GM23338 (cell line): ENCODE data around the gene DNAJC4.

Experiments
- CTCF ChIP-seq, 2 experiments: fragments of 200-600 bp in 1 of 2; sonication (generic) in 1 of 2; conservative IDR thresholded peaks; 2 replicates each; pipeline versions ENCODE4 v1.5.1 to v1.6.1; 2016 to 2017; ENCODE audit warnings: antibody characterized with exemption in 2 of 2, low read depth in 2 of 2, mild to moderate bottlenecking in 2 of 2, moderate library complexity in 1 of 2
- EZH2 ChIP-seq: fragments of 200-600 bp; sonication (generic); IDR thresholded peaks from one replicate; pipeline ENCODE4 v1.8.0; 2017; ENCODE audit warnings: antibody characterized with exemption, mild to moderate bottlenecking, low read depth; ENCODE audit not compliant: unreplicated experiment
- POLR2AphosphoS5 ChIP-seq: IDR thresholded peaks from 2 replicates; pipeline ENCODE4 v1.6.1; 2016; ENCODE audit warnings: antibody characterized with exemption, low read depth
- TF ChIP-seq, protein P1 (sequence below): IDR thresholded peaks from one replicate; pipeline ENCODE4 v1.6.1; 2018; ENCODE audit warnings: antibody characterized with exemption; ENCODE audit not compliant: unreplicated experiment

GRCh38 chr11:64245797-64246620 lies 15.7 kb downstream of the DNAJC4 start:
- no peak; the same call in 1 of the 2 replicates for TF ChIP-seq POLR2AphosphoS5
- no peak for TF ChIP-seq CTCF (conservative IDR thresholded peaks at IDR 0.05; ENCODE audit: low read depth in 2 of 2)
- no peak for TF ChIP-seq EZH2
- TF ChIP-seq, protein P1, sequence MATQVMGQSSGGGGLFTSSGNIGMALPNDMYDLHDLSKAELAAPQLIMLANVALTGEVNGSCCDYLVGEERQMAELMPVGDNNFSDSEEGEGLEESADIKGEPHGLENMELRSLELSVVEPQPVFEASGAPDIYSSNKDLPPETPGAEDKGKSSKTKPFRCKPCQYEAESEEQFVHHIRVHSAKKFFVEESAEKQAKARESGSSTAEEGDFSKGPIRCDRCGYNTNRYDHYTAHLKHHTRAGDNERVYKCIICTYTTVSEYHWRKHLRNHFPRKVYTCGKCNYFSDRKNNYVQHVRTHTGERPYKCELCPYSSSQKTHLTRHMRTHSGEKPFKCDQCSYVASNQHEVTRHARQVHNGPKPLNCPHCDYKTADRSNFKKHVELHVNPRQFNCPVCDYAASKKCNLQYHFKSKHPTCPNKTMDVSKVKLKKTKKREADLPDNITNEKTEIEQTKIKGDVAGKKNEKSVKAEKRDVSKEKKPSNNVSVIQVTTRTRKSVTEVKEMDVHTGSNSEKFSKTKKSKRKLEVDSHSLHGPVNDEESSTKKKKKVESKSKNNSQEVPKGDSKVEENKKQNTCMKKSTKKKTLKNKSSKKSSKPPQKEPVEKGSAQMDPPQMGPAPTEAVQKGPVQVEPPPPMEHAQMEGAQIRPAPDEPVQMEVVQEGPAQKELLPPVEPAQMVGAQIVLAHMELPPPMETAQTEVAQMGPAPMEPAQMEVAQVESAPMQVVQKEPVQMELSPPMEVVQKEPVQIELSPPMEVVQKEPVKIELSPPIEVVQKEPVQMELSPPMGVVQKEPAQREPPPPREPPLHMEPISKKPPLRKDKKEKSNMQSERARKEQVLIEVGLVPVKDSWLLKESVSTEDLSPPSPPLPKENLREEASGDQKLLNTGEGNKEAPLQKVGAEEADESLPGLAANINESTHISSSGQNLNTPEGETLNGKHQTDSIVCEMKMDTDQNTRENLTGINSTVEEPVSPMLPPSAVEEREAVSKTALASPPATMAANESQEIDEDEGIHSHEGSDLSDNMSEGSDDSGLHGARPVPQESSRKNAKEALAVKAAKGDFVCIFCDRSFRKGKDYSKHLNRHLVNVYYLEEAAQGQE: no peak
